NCI-H748 (cell line): ENCODE data around the gene DKC1.
"Not testable (repeated sequence)": the region's sequence is repeated elsewhere in the genome, so short reads cannot be mapped to it uniquely, and the experiment has no call there.

Experiments
- DNase-seq: peaks from one replicate; lab custom pipeline; 2025; ENCODE audit not compliant: unreplicated experiment; lab: John Stamatoyannopoulos, UW

Gene DKC1

GRCh38 chrX:154785716-154786115, 23.1 kb downstream of the DKC1 start:
- DNase-seq = no peak

DNA sequence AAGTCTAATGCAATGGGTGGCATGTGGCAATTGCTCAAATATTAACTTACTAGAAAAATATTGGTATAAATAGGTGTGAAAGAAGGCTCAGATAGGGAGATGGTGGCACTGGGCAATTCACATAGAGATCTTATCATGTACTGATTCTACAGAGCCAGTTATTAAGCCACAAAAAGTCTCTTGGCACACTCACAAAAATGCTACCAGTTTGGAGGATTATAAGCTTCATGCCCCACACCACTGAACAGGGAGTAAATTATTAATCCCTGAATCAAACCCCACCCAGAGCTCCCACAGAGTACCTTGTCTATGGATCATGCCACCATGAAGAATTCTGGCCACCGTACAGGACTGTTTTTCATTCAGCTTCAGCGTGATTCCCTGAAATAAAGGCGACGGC, 28.8 kb downstream of the DKC1 start:
- no peak for DNase-seq

DNA sequence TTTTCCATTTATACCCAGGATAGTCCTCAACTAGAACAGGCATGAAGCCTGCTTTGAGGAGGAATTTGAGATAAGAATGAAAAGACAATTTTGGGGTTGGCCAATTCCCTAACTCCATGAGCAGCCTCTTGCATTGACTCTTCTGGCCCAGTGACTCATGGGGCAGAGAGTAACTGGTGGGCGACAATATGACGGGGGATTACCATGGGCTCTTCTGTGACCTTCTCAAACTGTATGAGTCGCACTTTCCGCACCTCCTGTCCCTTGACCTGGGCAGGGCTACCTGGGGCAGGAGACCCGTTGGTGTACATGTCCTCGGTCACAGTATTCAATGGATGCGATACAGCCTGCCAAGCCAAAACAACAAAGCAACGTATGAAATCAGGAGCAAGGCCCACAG, 29.3 kb downstream of the DKC1 start:
- DNase-seq = no peak

GRCh38 chrX:154793084-154793795, 30.6 kb downstream of the DKC1 start:
- peak; percentile 42 for DNase-seq

DNA sequence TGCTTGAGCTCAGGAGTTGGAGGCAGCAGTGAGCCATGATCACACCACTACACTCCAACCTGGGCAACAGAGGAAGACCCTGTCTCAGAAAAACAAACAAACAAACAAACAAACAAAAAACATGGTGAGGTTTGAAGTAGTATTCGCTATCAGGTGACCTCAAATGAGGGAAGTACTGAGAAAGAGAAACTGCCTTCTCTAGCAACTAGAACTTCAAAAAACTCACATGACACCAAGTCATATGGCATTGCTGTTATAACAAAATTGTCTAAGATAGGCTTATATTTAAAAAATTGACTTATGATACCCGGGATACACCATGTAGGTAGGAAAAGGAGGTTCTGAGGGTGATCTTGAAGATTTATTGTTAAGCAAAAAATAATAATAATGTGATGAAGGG, 32.4 kb downstream of the DKC1 start:
- no peak for DNase-seq

DNA sequence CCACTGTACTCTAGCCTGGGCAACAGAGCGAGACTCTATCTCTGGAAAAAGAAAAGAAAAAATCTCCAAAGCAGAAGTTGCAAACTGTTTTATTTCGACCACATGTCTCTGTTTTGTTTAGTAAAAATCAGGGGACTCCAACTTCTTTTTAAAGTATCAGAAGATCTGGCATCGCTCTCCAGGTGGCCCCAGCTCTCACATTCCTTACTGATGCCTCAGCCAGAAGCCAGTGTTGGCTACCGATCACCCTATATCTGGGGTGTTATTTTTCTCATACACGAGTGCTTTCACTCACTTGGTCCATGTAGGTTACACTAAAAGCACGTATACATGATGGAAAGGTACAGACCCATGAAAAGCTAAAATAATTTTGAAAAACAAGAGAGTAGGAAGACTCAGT, 34.3 kb downstream of the DKC1 start:
- DNase-seq = no peak

DNA sequence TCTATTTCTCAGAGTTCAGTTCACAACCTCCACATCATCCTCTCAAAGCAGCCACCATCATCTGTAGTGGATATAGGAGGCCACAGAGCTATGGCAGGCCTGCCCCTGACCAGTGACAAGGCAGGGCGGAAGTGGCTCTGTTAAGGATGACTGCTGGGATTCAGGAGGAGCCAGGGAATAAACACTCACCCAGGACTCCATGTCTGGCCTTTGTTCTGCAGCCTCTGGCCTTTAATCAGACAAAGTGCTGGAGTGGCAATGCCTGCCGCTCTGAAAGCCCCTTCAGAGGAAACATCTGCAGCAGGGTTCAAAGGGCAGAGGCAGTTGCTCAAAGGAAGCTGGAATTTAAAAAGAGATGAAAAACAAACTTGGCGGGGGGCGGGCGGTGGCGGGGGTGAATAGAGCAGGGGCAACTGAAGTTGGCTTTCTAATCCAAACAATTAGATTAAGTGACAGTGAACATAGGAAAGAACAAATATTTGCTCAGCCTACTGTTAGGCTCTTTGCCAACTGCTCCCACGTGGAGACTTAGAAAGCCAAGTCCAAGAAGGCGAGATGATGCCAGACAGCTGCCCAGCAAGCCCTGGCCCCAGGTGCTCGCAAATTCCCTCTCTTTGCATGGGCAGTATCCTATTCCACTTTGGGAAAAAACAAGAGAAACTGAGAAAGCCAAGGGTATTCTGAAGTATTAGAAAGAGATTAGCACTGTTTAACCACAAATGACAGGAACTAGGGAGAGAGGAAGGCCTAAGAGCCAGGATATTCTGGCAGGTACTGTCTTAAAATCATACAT, 37.1 kb downstream of the DKC1 start:
- DNase-seq = peak; percentile 100

GRCh38 chrX:154800478-154801210, 38.0 kb downstream of the DKC1 start:
- peak; percentile 85 for DNase-seq

- DNase-seq = no peak
These were observed 40.3 kb downstream of the DKC1 start for GRCh38 chrX:154802947-154803346.

GRCh38 chrX:154804261-154804956, 41.7 kb downstream of the DKC1 start:
- peak; percentile 18 for DNase-seq

GRCh38 chrX:154804957-154805695, 42.5 kb downstream of the DKC1 start, which contains the start of gene MPP1:
MPP1 (minus strand) TSS chrX:154805485; CDS start chrX:154805373, 112 bp downstream.
- peak; percentile 73 for DNase-seq

- no peak for DNase-seq
These were observed 43.0 kb downstream of the DKC1 start for GRCh38 chrX:154805696-154806091.

GRCh38 chrX:154806837-154807501, 44.3 kb downstream of the DKC1 start:
- DNase-seq = no peak

GRCh38 chrX:154809939-154810665, 47.4 kb downstream of the DKC1 start:
- DNase-seq = no peak

DNA sequence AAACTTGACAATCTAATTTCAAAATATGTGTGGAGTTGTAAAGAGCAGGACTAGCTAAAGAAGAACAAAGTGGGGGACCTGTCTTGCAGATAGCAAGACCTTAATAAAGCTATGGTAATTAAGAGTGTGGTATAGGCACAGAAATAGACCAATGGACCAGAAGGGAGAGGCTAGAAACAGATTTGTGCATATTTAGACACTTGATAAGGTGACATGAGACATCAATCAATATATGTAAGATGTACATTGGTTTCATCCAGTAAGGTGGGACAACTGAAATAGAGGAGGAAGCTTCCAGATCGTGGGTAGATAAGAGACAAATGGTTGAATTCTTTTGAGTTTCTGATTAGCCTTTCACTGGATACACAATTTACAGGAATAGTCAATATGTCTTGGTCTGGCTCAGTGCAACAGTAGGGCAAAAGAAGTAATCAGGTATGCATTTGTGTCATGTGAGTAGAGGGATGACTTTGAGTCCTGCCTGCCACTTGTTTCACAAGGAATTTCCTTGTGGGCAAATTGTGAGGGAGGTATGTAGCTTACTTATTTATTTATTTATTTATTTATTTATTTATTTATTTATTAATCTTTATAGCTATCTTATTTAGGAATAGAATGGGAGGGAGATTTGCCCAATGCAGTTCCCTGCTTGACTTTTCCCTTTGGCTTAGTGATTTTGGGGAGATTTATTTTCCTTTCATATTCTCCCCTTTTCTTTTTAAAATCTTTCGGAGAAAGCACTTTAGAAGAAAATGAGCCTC, 49.9 kb downstream of the DKC1 start:
- DNase-seq = no peak

- no peak for DNase-seq
These were observed 51.1 kb downstream of the DKC1 start for GRCh38 chrX:154813801-154814200.

GRCh38 chrX:154815274-154815818, 52.7 kb downstream of the DKC1 start:
- no peak for DNase-seq

GRCh38 chrX:154816326-154816898, 53.7 kb downstream of the DKC1 start:
- DNase-seq = not testable (repeated sequence)
